Breast epithelium (tissue), 4 donors: ENCODE results near the gene CDH23. TPM values are rescaled to one million over a fixed set of nuclear protein-coding genes. Genes with fewer than 3 reads are reported as not detected.

Experiments
- DNase-seq, 2 donors: peaks; one replicate each; pipeline ENCODE4 v3.0.0-alpha.2; 2019; ENCODE audit warnings: low spot score in 2 of 2
- H3K27ac ChIP-seq, 2 donors: fragments of 200-600 bp; sonication (generic) in 1 of 2; one replicate each; pipeline ENCODE4 v1.5.1; 2016 to 2019; ENCODE audit warnings: mild to moderate bottlenecking in 1 of 2
- H3K27me3 ChIP-seq, 2 donors: fragments of 200-600 bp; sonication (generic) in 1 of 2; one replicate each; pipeline versions ENCODE4 v1.5.1 to v1.6.0; 2017 to 2019; ENCODE audit warnings: control low read depth in 1 of 2, mild to moderate bottlenecking in 1 of 2
- H3K36me3 ChIP-seq: fragments of 200-600 bp; one replicate; pipeline ENCODE4 v1.5.1; 2019
- H3K4me1 ChIP-seq, 2 donors: fragments of 200-600 bp; sonication (generic); one replicate each; pipeline ENCODE4 v1.5.1; 2016 to 2019; ENCODE audit warnings: control low read depth in 1 of 2
- H3K4me3 ChIP-seq, 3 donors: fragments of 200-600 bp; sonication (generic); 1 replicate in 2 of 3; 2 replicates in 1 of 3; pipeline ENCODE4 v1.5.1; 2016 to 2019; ENCODE audit warnings: mild to moderate bottlenecking in 3 of 3, moderate library complexity in 2 of 3
- H3K9me3 ChIP-seq, 2 donors: fragments of 200-600 bp; sonication (generic) in 1 of 2; one replicate each; pipeline ENCODE4 v1.5.1; 2016 to 2019; ENCODE audit warnings: control low read depth in 1 of 2
- POLR2A ChIP-seq: fragments of 450-650 bp; IDR thresholded peaks from one replicate; pipeline ENCODE4 v1.6.1; 2016; ENCODE audit warnings: antibody characterized with exemption, mild to moderate bottlenecking, moderate library complexity
- POLR2AphosphoS5 ChIP-seq, 3 donors: sonication (generic); formaldehyde crosslinking; IDR thresholded peaks; one replicate each; pipeline ENCODE4 v1.6.1; 2017; ENCODE audit warnings: antibody characterized with exemption in 3 of 3
- intact Hi-C: fragments of 100-400 bp; cut with DNase I; formaldehyde crosslinking; loops from one replicate; pipeline ENCODE4 v1.15.1; 2023; ENCODE audit warnings: low total_unique reads
- total RNA-seq, 3 donors: library from RNA; depleted of rRNA; stranded (reverse); fragments of >200 nt; gene quantifications; one replicate each; pipeline ENCODE4 v1.1.0, GENCODE V29; 2016
- TF ChIP-seq, protein P1 (sequence below), 3 donors: fragments of 450-650 bp; IDR thresholded peaks; one replicate each; pipeline ENCODE4 v1.5.1; 2016 to 2017; ENCODE audit warnings: antibody characterized with exemption in 3 of 3, mild to moderate bottlenecking in 3 of 3, moderate library complexity in 3 of 3

The CDH23 gene
- total RNA-seq, 3 donors from 2014 or later = 8.5 to 13.8 (median 11.6) TPM

- intact Hi-C loops = no loop called here
- Histone ChIP-seq H3K4me3 (no peak overlapping the region), H3K36me3 (no peaks in the 10 kb centered on the region), H3K27me3 (no peaks in the 10 kb centered on the region), H3K9me3 (no peaks in the 10 kb centered on the region), H3K4me1 (no peaks in the 10 kb centered on the region), H3K27ac (no peak overlapping the region)
- TF ChIP-seq POLR2AphosphoS5 (IDR thresholded peaks at IDR 0.05) (no peak), POLR2A (no peak)
- TF ChIP-seq, protein P1, sequence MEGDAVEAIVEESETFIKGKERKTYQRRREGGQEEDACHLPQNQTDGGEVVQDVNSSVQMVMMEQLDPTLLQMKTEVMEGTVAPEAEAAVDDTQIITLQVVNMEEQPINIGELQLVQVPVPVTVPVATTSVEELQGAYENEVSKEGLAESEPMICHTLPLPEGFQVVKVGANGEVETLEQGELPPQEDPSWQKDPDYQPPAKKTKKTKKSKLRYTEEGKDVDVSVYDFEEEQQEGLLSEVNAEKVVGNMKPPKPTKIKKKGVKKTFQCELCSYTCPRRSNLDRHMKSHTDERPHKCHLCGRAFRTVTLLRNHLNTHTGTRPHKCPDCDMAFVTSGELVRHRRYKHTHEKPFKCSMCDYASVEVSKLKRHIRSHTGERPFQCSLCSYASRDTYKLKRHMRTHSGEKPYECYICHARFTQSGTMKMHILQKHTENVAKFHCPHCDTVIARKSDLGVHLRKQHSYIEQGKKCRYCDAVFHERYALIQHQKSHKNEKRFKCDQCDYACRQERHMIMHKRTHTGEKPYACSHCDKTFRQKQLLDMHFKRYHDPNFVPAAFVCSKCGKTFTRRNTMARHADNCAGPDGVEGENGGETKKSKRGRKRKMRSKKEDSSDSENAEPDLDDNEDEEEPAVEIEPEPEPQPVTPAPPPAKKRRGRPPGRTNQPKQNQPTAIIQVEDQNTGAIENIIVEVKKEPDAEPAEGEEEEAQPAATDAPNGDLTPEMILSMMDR (IDR thresholded peaks at IDR 0.05) = no peak
- DNase-seq = no peak
Measured at GRCh38 chr10:71618176-71618575, 221.5 kb downstream of the CDH23 start.

- intact Hi-C loops = no loop called here
- Histone ChIP-seq H3K36me3 (no peaks in the 10 kb centered on the region), H3K27me3 (no peaks in the 10 kb centered on the region), H3K9me3 (no peaks in the 10 kb centered on the region), H3K4me1 (no peaks in the 10 kb centered on the region), H3K4me3 (no peak overlapping the region), H3K27ac (no peak overlapping the region)
- TF ChIP-seq POLR2A (no peak), POLR2AphosphoS5 (IDR thresholded peaks at IDR 0.05) (no peak)
- TF ChIP-seq, protein P1 (IDR thresholded peaks at IDR 0.05) = no peak
- DNase-seq = no peak
Measured at GRCh38 chr10:71618598-71618997, 221.9 kb downstream of the CDH23 start.

DNA sequence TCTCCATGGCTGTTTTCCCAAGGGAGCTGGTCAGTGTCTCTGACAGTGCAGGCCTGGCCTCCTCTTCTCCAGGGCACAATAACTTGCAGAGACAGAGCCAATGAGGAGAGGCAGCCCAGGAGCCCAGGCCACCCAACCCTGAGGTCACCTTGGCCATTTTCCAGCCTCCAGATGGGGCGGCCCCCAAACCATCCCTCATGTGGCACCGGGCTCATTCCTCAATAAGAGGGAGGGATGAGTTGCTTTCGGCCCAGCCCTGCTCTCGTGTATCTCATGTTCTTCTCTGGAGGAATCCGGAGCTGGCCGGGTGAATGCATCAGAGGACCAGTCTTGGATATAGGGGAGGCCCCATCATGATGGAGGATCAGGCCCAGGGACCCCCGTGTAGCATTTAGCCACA lies 223.9 kb downstream of the CDH23 start:
- TF ChIP-seq POLR2AphosphoS5 (IDR thresholded peaks at IDR 0.05) = no peak
- DNase-seq = no peak
- intact Hi-C loops = no loop called here
- no peak overlapping the region for H3K4me3 ChIP-seq
- H3K27ac ChIP-seq = peak overlapping the region; percentile 48 to 79
- H3K4me1 ChIP-seq = no peaks in the 10 kb centered on the region
- no peaks in the 10 kb centered on the region for H3K36me3 ChIP-seq
- no peaks in the 10 kb centered on the region for H3K27me3 ChIP-seq
- no peaks in the 10 kb centered on the region for H3K9me3 ChIP-seq

- peak in 1 of 2 donors; percentile 47 for DNase-seq
- H3K4me3 ChIP-seq = no peak overlapping the region
- no peaks in the 10 kb centered on the region for H3K36me3 ChIP-seq
- H3K27ac ChIP-seq = peak overlapping the region; percentile 54 to 79
- TF ChIP-seq POLR2AphosphoS5 (IDR thresholded peaks at IDR 0.05) = peak in 2 of 3 donors; percentile 32 to 34
- TF ChIP-seq, protein P1 (IDR thresholded peaks at IDR 0.05) = no peak
- intact Hi-C loops = no loop called here
- no peaks in the 10 kb centered on the region for H3K4me1 ChIP-seq
- no peaks in the 10 kb centered on the region for H3K9me3 ChIP-seq
- no peaks in the 10 kb centered on the region for H3K27me3 ChIP-seq
Measured at GRCh38 chr10:71621231-71622153, 224.8 kb downstream of the CDH23 start.

GRCh38 chr10:71622154-71622526 lies 225.4 kb downstream of the CDH23 start:
- no peak for TF ChIP-seq POLR2AphosphoS5 (IDR thresholded peaks at IDR 0.05)
- TF ChIP-seq, protein P1 (IDR thresholded peaks at IDR 0.05) = no peak
- no peak for TF ChIP-seq POLR2A
- no peak for DNase-seq
- no peaks in the 10 kb centered on the region for H3K4me1 ChIP-seq
- intact Hi-C loops = no loop called here
- H3K27ac ChIP-seq = peak overlapping the region; percentile 54 to 79
- no peak overlapping the region for H3K4me3 ChIP-seq
- H3K27me3 ChIP-seq = no peaks in the 10 kb centered on the region
- H3K36me3 ChIP-seq = no peaks in the 10 kb centered on the region
- no peaks in the 10 kb centered on the region for H3K9me3 ChIP-seq
